HepG2 (cell line): ENCODE measurements around the gene USP32. TPM values are rescaled to one million over a fixed set of nuclear protein-coding genes. Genes with fewer than 3 reads are reported as not detected.

Experiments
- AGO2 ChIP-seq: fragments of 200-400 bp; formaldehyde crosslinking; optimal IDR thresholded peaks from 2 replicates; pipeline ENCODE3; 2017; ENCODE audit warnings: mild to moderate bottlenecking, low read depth, low read length, moderate library complexity
- HNRNPK ChIP-seq: fragments of 200-400 bp; formaldehyde crosslinking; IDR thresholded peaks from 2 replicates; pipeline ENCODE4 v1.6.1; 2018; ENCODE audit warnings: low read length, low read depth, moderate library complexity, mild to moderate bottlenecking; ENCODE audit not compliant: poor library complexity, severe bottlenecking
- KLF11 ChIP-seq: IDR thresholded peaks from 2 replicates; pipeline ENCODE4 v1.6.1; 2016; ENCODE audit warnings: missing compliant biosample characterization
- MZF1 ChIP-seq: sonication (generic); formaldehyde crosslinking; IDR thresholded peaks from 2 replicates; pipeline ENCODE4 v1.8.1; 2023; ENCODE audit warnings: mild to moderate bottlenecking, missing genetic modification reagents, borderline replicate concordance
- NFRKB ChIP-seq: fragments of 450-650 bp; IDR thresholded peaks from 2 replicates; pipeline ENCODE4 v1.6.1; 2017
- NFYC ChIP-seq: IDR thresholded peaks from 2 replicates; pipeline ENCODE4 v1.6.1; 2016; ENCODE audit warnings: missing genetic modification reagents, missing compliant biosample characterization
- NR2F2 ChIP-seq: IDR thresholded peaks from 2 replicates; pipeline ENCODE4 v1.6.1; 2012; ENCODE audit warnings: low read depth, inconsistent platforms, borderline replicate concordance
- SP2 ChIP-seq: sonication (generic); formaldehyde crosslinking; IDR thresholded peaks from 2 replicates; pipeline ENCODE4 v1.5.1; 2020; ENCODE audit warnings: mild to moderate bottlenecking, missing genetic modification reagents
- XRCC5 ChIP-seq: fragments of 200-400 bp; formaldehyde crosslinking; optimal IDR thresholded peaks from 2 replicates; pipeline ENCODE3; 2017; ENCODE audit warnings: mild to moderate bottlenecking, low read length
- ZBTB7B ChIP-seq: sonication (generic); formaldehyde crosslinking; IDR thresholded peaks from 2 replicates; pipeline ENCODE4 v1.4.0; 2020; ENCODE audit warnings: missing genetic modification reagents
- ZNF124 ChIP-seq: sonication (generic); formaldehyde crosslinking; IDR thresholded peaks from 2 replicates; pipeline ENCODE4 v1.4.0; 2020; ENCODE audit warnings: missing genetic modification reagents
- ZNF253 ChIP-seq: sonication (generic); formaldehyde crosslinking; IDR thresholded peaks from 2 replicates; pipeline ENCODE4 v1.8.0; 2022; ENCODE audit warnings: mild to moderate bottlenecking, missing genetic modification reagents, borderline replicate concordance
- ZNF34 ChIP-seq: sonication (generic); formaldehyde crosslinking; IDR thresholded peaks from 2 replicates; pipeline ENCODE4 v1.4.0; 2020; ENCODE audit warnings: mild to moderate bottlenecking, missing genetic modification reagents, borderline replicate concordance
- polyA plus RNA-seq, 8 experiments: library from polyadenylated mRNA; depleted of rRNA in 3 of 8; stranded (reverse) in 7 of 8; unstranded in 1 of 8; fragments of >200 nt; fragmentation: Illumina TruSeq in 4 of 8; extraction: Trizol in 4 of 8; gene quantifications; 2 replicates each; pipeline versions ENCODE4 v1.2.1 to v1.2.3, GENCODE V29; 2011 to 2016; ENCODE audit warnings: low read depth in 4 of 8, missing spikeins in 1 of 8, mixed read lengths in 1 of 8; ENCODE audit not compliant: insufficient read depth in 1 of 8
- total RNA-seq, 5 experiments: library from RNA; depleted of rRNA; stranded (reverse); fragments of >200 nt; fragmentation: Illumina TruSeq; extraction: Trizol; gene quantifications; 2 replicates each; pipeline ENCODE4 v1.2.3, GENCODE V29; 2016; ENCODE audit warnings: low read depth in 1 of 5
- TF ChIP-seq, protein P1 (sequence below), 2 experiments: fragments of 450-650 bp in 1 of 2; sonication (generic) in 1 of 2; formaldehyde crosslinking in 1 of 2; IDR thresholded peaks; 2 replicates each; pipeline versions ENCODE4 v1.6.1 to v1.8.0; 2016 to 2022; ENCODE audit warnings: antibody characterized with exemption in 1 of 2, mild to moderate bottlenecking in 1 of 2, missing genetic modification reagents in 1 of 2
- TF ChIP-seq, protein P2 (sequence below): sonication (generic); formaldehyde crosslinking; IDR thresholded peaks from 2 replicates; pipeline ENCODE4 v1.5.0; 2020; ENCODE audit warnings: mild to moderate bottlenecking, missing genetic modification reagents

USP32 gene
- total and polyA plus RNA-seq, 2 of the 13 experiments (the other 11 are each of a cell fraction or from before 2014, with no cell fraction given): 24.9 to 39.9 TPM

DNA sequence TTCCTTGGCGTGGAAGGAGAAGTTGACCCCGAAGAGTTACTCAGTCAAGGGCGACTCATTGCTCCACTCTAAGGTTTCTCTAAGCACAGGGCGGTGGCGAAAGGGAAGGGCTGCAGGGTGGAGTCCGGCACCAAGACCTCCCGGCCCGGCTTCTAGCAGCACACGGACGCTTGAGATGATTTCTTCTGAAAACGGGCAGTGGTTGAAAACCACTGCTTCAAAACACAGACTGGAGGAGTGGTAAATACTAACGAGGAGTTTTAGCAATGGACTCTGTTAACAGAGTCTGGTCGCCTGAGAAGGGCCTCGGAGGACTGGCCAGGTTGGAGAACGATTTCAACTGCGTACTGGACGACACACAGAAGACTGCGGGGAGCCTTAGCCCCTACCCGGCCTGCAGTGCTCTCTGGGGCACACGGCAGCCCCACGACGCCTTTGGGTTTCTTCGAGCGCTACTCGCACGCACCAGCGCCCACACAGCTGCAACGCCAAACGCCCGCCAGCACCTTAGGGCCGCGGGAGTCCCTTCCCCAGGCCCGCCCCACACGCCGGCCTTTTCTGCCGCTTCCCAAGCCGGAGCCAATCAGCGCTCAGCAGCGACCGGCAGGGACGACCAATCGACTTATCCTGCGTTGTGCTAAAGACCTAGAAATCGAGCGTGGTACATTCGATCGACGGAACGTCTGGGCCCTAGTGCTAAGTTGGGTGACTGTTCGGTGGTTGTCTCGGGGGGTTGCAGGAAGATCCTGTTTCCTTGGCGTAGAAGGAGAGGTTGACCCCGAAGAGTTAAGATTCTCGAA lies 256.6 kb downstream of the USP32 start (continued):
- TF ChIP-seq, protein P1, sequence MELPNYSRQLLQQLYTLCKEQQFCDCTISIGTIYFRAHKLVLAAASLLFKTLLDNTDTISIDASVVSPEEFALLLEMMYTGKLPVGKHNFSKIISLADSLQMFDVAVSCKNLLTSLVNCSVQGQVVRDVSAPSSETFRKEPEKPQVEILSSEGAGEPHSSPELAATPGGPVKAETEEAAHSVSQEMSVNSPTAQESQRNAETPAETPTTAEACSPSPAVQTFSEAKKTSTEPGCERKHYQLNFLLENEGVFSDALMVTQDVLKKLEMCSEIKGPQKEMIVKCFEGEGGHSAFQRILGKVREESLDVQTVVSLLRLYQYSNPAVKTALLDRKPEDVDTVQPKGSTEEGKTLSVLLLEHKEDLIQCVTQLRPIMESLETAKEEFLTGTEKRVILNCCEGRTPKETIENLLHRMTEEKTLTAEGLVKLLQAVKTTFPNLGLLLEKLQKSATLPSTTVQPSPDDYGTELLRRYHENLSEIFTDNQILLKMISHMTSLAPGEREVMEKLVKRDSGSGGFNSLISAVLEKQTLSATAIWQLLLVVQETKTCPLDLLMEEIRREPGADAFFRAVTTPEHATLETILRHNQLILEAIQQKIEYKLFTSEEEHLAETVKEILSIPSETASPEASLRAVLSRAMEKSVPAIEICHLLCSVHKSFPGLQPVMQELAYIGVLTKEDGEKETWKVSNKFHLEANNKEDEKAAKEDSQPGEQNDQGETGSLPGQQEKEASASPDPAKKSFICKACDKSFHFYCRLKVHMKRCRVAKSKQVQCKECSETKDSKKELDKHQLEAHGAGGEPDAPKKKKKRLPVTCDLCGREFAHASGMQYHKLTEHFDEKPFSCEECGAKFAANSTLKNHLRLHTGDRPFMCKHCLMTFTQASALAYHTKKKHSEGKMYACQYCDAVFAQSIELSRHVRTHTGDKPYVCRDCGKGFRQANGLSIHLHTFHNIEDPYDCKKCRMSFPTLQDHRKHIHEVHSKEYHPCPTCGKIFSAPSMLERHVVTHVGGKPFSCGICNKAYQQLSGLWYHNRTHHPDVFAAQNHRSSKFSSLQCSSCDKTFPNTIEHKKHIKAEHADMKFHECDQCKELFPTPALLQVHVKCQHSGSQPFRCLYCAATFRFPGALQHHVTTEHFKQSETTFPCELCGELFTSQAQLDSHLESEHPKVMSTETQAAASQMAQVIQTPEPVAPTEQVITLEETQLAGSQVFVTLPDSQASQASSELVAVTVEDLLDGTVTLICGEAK (IDR thresholded peaks at IDR 0.05): no peak
- TF ChIP-seq, protein P1 (CRISPR knock-in tag; IDR thresholded peaks at IDR 0.05): peak; percentile 54
- TF ChIP-seq AGO2 (no peak), ZBTB7B (CRISPR knock-in tag) (0 out of 2 replicates have a peak, but pooled peaks have one; percentile 45), ZNF34 (CRISPR knock-in tag) (no peak), ZNF124 (CRISPR knock-in tag) (peak; percentile 84; the same call in 1 of the 2 replicates), SP2 (CRISPR knock-in tag) (peak; percentile 72), NR2F2 (no peak), NFYC (CRISPR knock-in tag) (peak; percentile 92), MZF1 (CRISPR knock-in tag) (no peak; the same call in 1 of the 2 replicates), XRCC5 (peak; percentile 96), ZNF253 (CRISPR knock-in tag) (no peak), NFRKB (no peak), HNRNPK (no peak), KLF11 (CRISPR knock-in tag) (no peak)
- TF ChIP-seq, protein P2, sequence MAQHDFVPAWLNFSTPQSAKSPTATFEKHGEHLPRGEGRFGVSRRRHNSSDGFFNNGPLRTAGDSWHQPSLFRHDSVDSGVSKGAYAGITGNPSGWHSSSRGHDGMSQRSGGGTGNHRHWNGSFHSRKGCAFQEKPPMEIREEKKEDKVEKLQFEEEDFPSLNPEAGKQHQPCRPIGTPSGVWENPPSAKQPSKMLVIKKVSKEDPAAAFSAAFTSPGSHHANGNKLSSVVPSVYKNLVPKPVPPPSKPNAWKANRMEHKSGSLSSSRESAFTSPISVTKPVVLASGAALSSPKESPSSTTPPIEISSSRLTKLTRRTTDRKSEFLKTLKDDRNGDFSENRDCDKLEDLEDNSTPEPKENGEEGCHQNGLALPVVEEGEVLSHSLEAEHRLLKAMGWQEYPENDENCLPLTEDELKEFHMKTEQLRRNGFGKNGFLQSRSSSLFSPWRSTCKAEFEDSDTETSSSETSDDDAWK (CRISPR knock-in tag): no peak
